GM19035 (cell line): Measurements from ENCODE around the gene LBHD2.

Source experiments
- ATAC-seq: cut with Tn5 transposase; IDR thresholded peaks from one replicate; pipeline ENCODE4 v1.9.1; 2021; ENCODE audit not compliant: unreplicated experiment

Gene LBHD2

GRCh38 chr14:103130017-103130764, 46.2 kb downstream of the LBHD2 start:
- ATAC-seq = no peak

- ATAC-seq = no peak
Measured at GRCh38 chr14:103130965-103131364, 47.0 kb downstream of the LBHD2 start.

GRCh38 chr14:103131580-103131979, 47.6 kb downstream of the LBHD2 start:
- no peak for ATAC-seq

GRCh38 chr14:103132381-103133209, 48.6 kb downstream of the LBHD2 start:
- no peak for ATAC-seq

- no peak for ATAC-seq
Measured at GRCh38 chr14:103133210-103134140, 49.5 kb downstream of the LBHD2 start.

- ATAC-seq = no peak
Measured at GRCh38 chr14:103134405-103134804, 50.4 kb downstream of the LBHD2 start.

- ATAC-seq = no peak
Measured at GRCh38 chr14:103134919-103135318, 50.9 kb downstream of the LBHD2 start.

- ATAC-seq = no peak
Measured at GRCh38 chr14:103135333-103136260, 51.6 kb downstream of the LBHD2 start.

- ATAC-seq = no peak
Measured at GRCh38 chr14:103136388-103137271, 52.6 kb downstream of the LBHD2 start.

GRCh38 chr14:103137689-103138300, 53.8 kb downstream of the LBHD2 start:
- no peak for ATAC-seq

GRCh38 chr14:103138301-103139131, 54.5 kb downstream of the LBHD2 start:
- ATAC-seq = no peak

- ATAC-seq = no peak
Measured at GRCh38 chr14:103139132-103140025, 55.4 kb downstream of the LBHD2 start.
